ENCODE measurements around the gene CD300A.

CD300A gene

DNA sequence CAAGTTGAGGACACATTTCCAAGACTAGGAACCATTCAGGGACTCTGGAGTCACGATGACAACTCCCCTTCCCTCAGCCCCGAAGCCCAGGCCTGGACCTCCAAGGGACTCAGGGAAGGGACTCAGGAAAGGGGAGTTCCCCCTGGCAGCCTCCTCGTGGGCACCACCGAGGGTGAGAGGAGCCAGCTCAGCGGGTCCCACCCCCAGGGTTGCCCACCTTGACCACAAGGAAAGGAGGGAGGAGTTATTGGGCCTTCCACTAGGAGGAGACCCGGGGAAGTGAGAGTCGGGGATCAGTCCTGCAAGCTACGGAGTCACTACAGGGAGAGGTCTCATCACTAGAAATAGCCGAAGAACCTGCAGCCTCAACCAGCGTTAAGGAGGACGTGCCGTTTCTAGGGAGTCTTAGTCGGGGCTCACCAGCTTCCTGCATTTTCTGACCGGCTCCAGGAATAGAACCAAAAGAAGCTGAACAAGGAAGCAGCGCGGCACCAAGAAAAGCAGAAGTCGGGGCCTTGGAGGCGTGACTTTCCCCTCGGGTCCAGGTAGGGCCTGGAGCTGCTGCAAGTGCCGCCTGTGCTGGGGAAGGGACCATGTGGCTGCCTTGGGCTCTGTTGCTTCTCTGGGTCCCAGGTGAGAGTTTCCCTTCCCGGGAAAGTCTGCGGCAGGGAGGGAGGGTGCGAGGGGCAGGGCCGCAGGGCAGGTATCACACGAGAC lies at the start of gene CD300A:
CD300A (plus strand) TSS at position 524 of the 717 bp plus-strand sequence; CDS start at position 594, 70 bp downstream.
- TF ChIP-seq NFIC (IDR thresholded peaks at IDR 0.05) = no peak
- no peak for TF ChIP-seq TEAD4 (IDR thresholded peaks at IDR 0.05)

DNA sequence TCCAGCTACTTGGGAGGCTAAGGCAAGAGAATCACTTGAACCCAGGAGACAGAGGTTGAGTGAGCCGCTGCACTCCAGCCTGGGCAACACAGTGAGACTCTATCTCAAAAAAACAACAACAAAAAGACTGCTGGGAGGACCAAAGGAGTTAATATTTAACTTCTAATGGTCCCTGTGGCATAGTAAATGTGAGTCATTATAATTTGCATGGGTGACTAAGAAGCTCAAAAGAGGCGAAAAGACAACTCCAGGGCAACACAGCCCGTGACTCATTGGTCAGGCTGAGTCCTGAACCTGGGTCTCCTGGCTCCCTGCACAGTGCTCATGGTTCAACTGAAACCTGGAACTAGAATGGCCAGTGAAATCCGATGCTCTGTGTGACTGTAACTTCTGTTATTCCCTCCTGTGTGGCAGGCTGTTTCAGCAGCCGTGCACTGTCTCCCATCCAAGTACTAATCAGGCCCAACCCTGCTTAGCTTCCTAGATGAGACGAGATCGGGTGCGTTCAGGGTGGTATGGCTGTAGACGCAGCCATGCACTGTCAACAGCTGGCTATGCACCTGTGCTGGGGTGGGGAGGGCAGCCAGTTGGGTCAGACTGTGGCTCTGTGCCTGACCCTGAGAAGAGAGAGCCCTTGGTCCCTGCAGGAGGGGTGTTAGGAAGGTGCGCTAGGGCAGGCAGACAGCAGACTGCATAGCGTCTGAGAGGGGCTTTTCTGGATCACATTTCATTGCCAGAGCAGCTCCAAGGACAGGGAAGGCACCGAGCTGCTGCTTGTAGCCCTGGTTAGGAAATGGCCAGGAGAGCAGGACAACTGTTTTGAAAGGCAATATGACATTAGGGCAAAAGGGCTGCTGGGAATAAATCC lies 49.0 kb upstream of the CD300A start:
- TF ChIP-seq TAF1 (IDR thresholded peaks at IDR 0.05; ENCODE audit: low read depth) (no peak), CREB1 (IDR thresholded peaks at IDR 0.05; ENCODE audit: low read depth) (no peak), TCF12 (IDR thresholded peaks at IDR 0.05; ENCODE audit: low read depth) (no peak), ZBTB7A (IDR thresholded peaks at IDR 0.05; ENCODE audit: low read depth) (no peak), YY1 (IDR thresholded peaks at IDR 0.05; ENCODE audit: low read depth) (no peak), EP300 (IDR thresholded peaks at IDR 0.05; ENCODE audit: borderline replicate concordance) (no peak), EGR1 (IDR thresholded peaks at IDR 0.05) (no peak), NFIC (IDR thresholded peaks at IDR 0.05) (no peak), TEAD4 (IDR thresholded peaks at IDR 0.05) (no peak), RAD21 (IDR thresholded peaks at IDR 0.05; ENCODE audit: low read depth) (no peak), FOXM1 (IDR thresholded peaks at IDR 0.05; ENCODE audit: borderline replicate concordance, low read depth) (no peak), CEBPB (IDR thresholded peaks at IDR 0.05) (no peak)
- TF ChIP-seq, protein P1, sequence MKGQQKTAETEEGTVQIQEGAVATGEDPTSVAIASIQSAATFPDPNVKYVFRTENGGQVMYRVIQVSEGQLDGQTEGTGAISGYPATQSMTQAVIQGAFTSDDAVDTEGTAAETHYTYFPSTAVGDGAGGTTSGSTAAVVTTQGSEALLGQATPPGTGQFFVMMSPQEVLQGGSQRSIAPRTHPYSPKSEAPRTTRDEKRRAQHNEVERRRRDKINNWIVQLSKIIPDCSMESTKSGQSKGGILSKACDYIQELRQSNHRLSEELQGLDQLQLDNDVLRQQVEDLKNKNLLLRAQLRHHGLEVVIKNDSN (IDR thresholded peaks at IDR 0.05) = no peak
- TF ChIP-seq, protein P2, sequence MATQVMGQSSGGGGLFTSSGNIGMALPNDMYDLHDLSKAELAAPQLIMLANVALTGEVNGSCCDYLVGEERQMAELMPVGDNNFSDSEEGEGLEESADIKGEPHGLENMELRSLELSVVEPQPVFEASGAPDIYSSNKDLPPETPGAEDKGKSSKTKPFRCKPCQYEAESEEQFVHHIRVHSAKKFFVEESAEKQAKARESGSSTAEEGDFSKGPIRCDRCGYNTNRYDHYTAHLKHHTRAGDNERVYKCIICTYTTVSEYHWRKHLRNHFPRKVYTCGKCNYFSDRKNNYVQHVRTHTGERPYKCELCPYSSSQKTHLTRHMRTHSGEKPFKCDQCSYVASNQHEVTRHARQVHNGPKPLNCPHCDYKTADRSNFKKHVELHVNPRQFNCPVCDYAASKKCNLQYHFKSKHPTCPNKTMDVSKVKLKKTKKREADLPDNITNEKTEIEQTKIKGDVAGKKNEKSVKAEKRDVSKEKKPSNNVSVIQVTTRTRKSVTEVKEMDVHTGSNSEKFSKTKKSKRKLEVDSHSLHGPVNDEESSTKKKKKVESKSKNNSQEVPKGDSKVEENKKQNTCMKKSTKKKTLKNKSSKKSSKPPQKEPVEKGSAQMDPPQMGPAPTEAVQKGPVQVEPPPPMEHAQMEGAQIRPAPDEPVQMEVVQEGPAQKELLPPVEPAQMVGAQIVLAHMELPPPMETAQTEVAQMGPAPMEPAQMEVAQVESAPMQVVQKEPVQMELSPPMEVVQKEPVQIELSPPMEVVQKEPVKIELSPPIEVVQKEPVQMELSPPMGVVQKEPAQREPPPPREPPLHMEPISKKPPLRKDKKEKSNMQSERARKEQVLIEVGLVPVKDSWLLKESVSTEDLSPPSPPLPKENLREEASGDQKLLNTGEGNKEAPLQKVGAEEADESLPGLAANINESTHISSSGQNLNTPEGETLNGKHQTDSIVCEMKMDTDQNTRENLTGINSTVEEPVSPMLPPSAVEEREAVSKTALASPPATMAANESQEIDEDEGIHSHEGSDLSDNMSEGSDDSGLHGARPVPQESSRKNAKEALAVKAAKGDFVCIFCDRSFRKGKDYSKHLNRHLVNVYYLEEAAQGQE (IDR thresholded peaks at IDR 0.05; ENCODE audit: low read depth) = no peak
- TF ChIP-seq, protein P3, sequence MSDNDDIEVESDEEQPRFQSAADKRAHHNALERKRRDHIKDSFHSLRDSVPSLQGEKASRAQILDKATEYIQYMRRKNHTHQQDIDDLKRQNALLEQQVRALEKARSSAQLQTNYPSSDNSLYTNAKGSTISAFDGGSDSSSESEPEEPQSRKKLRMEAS (IDR thresholded peaks at IDR 0.05) = no peak

DNA sequence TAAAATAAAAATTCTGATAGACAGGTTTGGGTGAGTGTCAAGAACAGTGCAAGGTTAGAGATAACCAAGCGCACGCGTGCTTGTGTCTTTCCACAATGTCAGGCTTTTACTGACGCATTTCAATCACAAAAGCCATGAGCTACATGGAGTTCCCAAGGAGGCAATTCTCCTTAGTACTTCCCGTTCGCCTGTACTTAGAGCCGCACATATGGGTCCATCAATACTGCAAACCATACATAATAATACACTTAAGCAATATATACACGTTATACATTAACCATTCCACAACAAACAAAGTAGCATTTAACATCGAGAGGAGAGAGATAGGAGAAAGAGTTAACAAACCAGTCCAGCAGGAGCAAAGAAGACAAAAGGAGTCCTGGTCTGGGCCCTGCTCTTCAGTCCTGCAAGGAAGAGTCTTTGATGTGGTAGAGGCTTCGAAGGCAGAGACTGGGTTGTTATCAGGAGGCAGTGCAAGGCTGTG lies 46.5 kb upstream of the CD300A start:
- TF ChIP-seq CEBPB (IDR thresholded peaks at IDR 0.05) (no peak), ZBTB7A (IDR thresholded peaks at IDR 0.05; ENCODE audit: low read depth) (no peak), EGR1 (IDR thresholded peaks at IDR 0.05) (no peak), NFIC (IDR thresholded peaks at IDR 0.05) (no peak), TAF1 (IDR thresholded peaks at IDR 0.05; ENCODE audit: low read depth) (no peak)
- TF ChIP-seq, protein P3 (IDR thresholded peaks at IDR 0.05) = no peak

DNA sequence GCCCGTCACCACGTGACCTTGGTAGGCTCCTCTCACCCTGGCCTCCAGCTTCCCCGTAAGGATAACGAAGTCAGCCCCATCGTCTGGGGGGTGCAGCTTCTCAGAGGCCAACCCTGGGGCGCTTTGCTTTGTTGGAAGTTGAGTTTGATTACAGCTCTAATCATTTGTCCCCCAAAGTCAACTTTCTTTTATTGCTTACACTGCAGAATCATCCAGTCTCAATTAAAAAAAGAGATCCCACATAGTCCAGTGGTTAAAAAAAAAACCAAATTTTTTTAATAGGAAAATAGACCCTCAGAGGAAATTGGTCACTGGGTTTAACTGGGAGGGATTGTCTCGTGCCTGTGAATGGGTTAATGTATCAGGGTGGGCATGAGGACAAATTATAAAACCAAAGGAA lies 42.3 kb upstream of the CD300A start:
- TF ChIP-seq, protein P1 (IDR thresholded peaks at IDR 0.05) = no peak
- no peak for TF ChIP-seq ZBTB7A (IDR thresholded peaks at IDR 0.05; ENCODE audit: low read depth)
- no peak for TF ChIP-seq FOXM1 (IDR thresholded peaks at IDR 0.05; ENCODE audit: borderline replicate concordance, low read depth)
- TF ChIP-seq TCF12 (IDR thresholded peaks at IDR 0.05; ENCODE audit: low read depth) = no peak
- no peak for TF ChIP-seq YY1 (IDR thresholded peaks at IDR 0.05; ENCODE audit: low read depth)
- no peak for TF ChIP-seq NFIC (IDR thresholded peaks at IDR 0.05)
- TF ChIP-seq EP300 (IDR thresholded peaks at IDR 0.05; ENCODE audit: borderline replicate concordance) = no peak
- TF ChIP-seq, protein P3 (IDR thresholded peaks at IDR 0.05) = no peak
- TF ChIP-seq RAD21 (IDR thresholded peaks at IDR 0.05; ENCODE audit: low read depth) = no peak
- no peak for TF ChIP-seq CREB1 (IDR thresholded peaks at IDR 0.05; ENCODE audit: low read depth)
- TF ChIP-seq TEAD4 (IDR thresholded peaks at IDR 0.05) = no peak
- TF ChIP-seq EGR1 (IDR thresholded peaks at IDR 0.05) = no peak
- TF ChIP-seq TAF1 (IDR thresholded peaks at IDR 0.05; ENCODE audit: low read depth) = no peak
- no peak for TF ChIP-seq CEBPB (IDR thresholded peaks at IDR 0.05)
- TF ChIP-seq, protein P2 (IDR thresholded peaks at IDR 0.05; ENCODE audit: low read depth) = no peak

DNA sequence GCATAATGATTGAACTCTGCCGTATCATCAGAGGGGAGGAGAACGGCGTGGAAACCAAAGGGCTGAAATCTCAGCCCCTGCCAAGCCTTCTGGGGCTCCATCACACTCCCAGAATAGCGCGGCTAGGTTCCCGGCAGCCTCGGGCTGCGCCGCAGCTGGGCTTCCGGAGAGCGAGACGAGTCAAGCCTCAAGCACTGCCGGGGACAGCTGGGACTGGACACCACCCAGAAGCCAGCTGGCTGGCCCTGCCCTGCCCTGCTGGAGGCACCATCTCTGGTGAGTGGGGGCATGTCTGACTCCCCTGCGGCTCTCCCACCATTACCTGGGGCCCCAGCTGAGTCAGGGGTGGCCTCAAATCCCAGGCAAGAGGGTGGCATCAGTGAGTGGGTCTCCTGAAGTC lies 41.8 kb upstream of the CD300A start:
- TF ChIP-seq, protein P3 (IDR thresholded peaks at IDR 0.05) = no peak
